Breast epithelium (tissue), 4 donors: ENCODE results near the gene TLL2. TPM values are rescaled to one million over a fixed set of nuclear protein-coding genes. Genes with fewer than 3 reads are reported as not detected.

Experiments used
- DNase-seq, 2 donors: peaks; one replicate each; pipeline ENCODE4 v3.0.0-alpha.2; 2019; ENCODE audit warnings: low spot score in 2 of 2
- H3K27ac ChIP-seq, 2 donors: fragments of 200-600 bp; sonication (generic) in 1 of 2; one replicate each; pipeline ENCODE4 v1.5.1; 2016 to 2019; ENCODE audit warnings: mild to moderate bottlenecking in 1 of 2
- H3K27me3 ChIP-seq, 2 donors: fragments of 200-600 bp; sonication (generic) in 1 of 2; one replicate each; pipeline versions ENCODE4 v1.5.1 to v1.6.0; 2017 to 2019; ENCODE audit warnings: control low read depth in 1 of 2, mild to moderate bottlenecking in 1 of 2
- H3K36me3 ChIP-seq: fragments of 200-600 bp; one replicate; pipeline ENCODE4 v1.5.1; 2019
- H3K4me1 ChIP-seq, 2 donors: fragments of 200-600 bp; sonication (generic); one replicate each; pipeline ENCODE4 v1.5.1; 2016 to 2019; ENCODE audit warnings: control low read depth in 1 of 2
- H3K4me3 ChIP-seq, 3 donors: fragments of 200-600 bp; sonication (generic); 1 replicate in 2 of 3; 2 replicates in 1 of 3; pipeline ENCODE4 v1.5.1; 2016 to 2019; ENCODE audit warnings: mild to moderate bottlenecking in 3 of 3, moderate library complexity in 2 of 3
- H3K9me3 ChIP-seq, 2 donors: fragments of 200-600 bp; sonication (generic) in 1 of 2; one replicate each; pipeline ENCODE4 v1.5.1; 2016 to 2019; ENCODE audit warnings: control low read depth in 1 of 2
- POLR2A ChIP-seq: fragments of 450-650 bp; IDR thresholded peaks from one replicate; pipeline ENCODE4 v1.6.1; 2016; ENCODE audit warnings: antibody characterized with exemption, mild to moderate bottlenecking, moderate library complexity
- POLR2AphosphoS5 ChIP-seq, 3 donors: sonication (generic); formaldehyde crosslinking; IDR thresholded peaks; one replicate each; pipeline ENCODE4 v1.6.1; 2017; ENCODE audit warnings: antibody characterized with exemption in 3 of 3
- intact Hi-C: fragments of 100-400 bp; cut with DNase I; formaldehyde crosslinking; loops from one replicate; pipeline ENCODE4 v1.15.1; 2023; ENCODE audit warnings: low total_unique reads
- total RNA-seq, 3 donors: library from RNA; depleted of rRNA; stranded (reverse); fragments of >200 nt; gene quantifications; one replicate each; pipeline ENCODE4 v1.1.0, GENCODE V29; 2016
- TF ChIP-seq, protein P1 (sequence below), 3 donors: fragments of 450-650 bp; IDR thresholded peaks; one replicate each; pipeline ENCODE4 v1.5.1; 2016 to 2017; ENCODE audit warnings: antibody characterized with exemption in 3 of 3, mild to moderate bottlenecking in 3 of 3, moderate library complexity in 3 of 3

Gene TLL2
- total RNA-seq, 3 donors from 2014 or later, result under 0.01 TPM; not detected in 2

DNA sequence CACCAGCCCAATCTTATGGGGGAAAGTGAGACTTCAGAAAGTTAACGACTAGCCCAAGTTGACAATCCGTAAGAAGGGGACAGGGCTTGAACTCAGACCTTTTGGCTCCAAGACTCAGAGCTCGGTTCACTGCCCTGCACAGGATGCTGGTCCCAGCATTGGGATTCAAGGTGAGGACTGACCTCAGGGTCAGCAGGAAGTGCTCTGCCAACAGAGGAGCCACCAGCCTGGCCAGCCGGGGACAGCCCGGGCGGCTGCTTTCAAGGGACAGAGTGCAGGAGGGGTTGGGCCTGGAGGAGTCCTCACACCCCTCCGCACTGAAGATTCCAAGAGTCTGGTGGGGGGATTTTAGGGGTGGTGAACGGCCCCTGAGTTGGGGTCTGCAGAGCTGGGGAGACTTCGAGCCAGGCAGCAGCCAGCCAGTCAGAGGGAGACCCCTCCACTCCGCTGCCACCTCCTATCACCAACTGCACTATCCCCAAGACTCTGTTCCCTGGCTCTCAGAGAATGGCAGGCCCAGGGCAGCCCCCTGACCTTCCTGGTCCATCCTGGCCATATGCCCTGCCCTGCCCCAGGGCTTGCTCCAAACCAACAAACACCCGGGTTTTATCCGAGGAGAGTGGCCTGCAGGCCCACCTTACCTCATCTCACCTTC is 19.7 kb downstream of the TLL2 start:
- H3K27ac ChIP-seq, result no peak overlapping the region
- no peaks in the 10 kb centered on the region for H3K9me3 ChIP-seq
- H3K4me1 ChIP-seq, result no peaks in the 10 kb centered on the region
- no peak overlapping the region for H3K4me3 ChIP-seq
- no peaks in the 10 kb centered on the region for H3K36me3 ChIP-seq
- TF ChIP-seq POLR2AphosphoS5 (IDR thresholded peaks at IDR 0.05) (no peak), POLR2A (no peak)
- TF ChIP-seq, protein P1, sequence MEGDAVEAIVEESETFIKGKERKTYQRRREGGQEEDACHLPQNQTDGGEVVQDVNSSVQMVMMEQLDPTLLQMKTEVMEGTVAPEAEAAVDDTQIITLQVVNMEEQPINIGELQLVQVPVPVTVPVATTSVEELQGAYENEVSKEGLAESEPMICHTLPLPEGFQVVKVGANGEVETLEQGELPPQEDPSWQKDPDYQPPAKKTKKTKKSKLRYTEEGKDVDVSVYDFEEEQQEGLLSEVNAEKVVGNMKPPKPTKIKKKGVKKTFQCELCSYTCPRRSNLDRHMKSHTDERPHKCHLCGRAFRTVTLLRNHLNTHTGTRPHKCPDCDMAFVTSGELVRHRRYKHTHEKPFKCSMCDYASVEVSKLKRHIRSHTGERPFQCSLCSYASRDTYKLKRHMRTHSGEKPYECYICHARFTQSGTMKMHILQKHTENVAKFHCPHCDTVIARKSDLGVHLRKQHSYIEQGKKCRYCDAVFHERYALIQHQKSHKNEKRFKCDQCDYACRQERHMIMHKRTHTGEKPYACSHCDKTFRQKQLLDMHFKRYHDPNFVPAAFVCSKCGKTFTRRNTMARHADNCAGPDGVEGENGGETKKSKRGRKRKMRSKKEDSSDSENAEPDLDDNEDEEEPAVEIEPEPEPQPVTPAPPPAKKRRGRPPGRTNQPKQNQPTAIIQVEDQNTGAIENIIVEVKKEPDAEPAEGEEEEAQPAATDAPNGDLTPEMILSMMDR (IDR thresholded peaks at IDR 0.05), result no peak
- intact Hi-C loops, result no loop called here
- H3K27me3 ChIP-seq, result no peaks in the 10 kb centered on the region
- DNase-seq, result no peak

DNA sequence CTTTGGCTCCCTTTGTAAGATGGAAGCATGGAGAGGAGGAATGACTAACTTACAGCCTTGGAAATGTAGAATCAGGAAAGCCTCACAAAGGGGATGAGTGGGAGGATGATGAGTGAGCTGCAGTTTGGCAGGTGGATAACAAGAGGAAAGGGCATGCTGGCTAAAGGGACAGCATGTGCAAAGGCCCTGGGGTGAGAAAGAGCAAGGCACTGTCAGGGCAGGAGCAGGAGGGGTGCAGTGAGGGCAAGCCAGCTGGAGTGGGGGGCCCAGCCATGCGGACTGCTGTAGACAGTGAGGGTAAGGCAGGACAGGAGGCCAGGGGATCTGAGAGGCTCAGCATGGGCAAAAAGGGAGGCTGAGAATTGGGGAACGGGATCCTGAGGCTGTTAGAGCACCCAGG is 20.5 kb downstream of the TLL2 start:
- Histone ChIP-seq H3K27ac (no peak overlapping the region), H3K9me3 (no peaks in the 10 kb centered on the region), H3K36me3 (no peaks in the 10 kb centered on the region), H3K4me1 (no peaks in the 10 kb centered on the region), H3K4me3 (no peak overlapping the region), H3K27me3 (no peaks in the 10 kb centered on the region)
- no peak for DNase-seq
- TF ChIP-seq POLR2AphosphoS5 (IDR thresholded peaks at IDR 0.05), result no peak
- TF ChIP-seq POLR2A, result no peak
- TF ChIP-seq, protein P1 (IDR thresholded peaks at IDR 0.05), result no peak
- intact Hi-C loops, result no loop called here

DNA sequence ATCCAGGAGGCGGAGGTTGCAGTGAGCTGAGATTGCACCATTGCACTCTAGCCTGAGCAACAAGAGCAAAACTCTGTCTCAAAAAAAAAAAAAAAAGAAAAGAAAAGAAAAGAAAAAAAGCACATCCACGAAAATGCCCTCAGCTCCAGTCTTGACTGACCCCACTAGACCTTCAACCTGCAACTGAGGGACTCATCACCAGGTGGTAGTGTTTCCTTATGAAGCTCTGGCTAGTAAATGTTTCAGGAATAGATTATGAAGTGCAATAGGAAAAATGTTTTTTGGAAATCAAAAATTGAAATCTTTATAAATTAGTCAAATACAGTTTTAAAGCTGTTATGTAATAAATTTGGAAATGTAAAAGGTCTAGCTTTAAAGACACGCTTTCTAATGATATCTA is 22.4 kb downstream of the TLL2 start:
- no peak for DNase-seq
- TF ChIP-seq POLR2AphosphoS5 (IDR thresholded peaks at IDR 0.05) (no peak), POLR2A (no peak)
- TF ChIP-seq, protein P1 (IDR thresholded peaks at IDR 0.05), result no peak

DNA sequence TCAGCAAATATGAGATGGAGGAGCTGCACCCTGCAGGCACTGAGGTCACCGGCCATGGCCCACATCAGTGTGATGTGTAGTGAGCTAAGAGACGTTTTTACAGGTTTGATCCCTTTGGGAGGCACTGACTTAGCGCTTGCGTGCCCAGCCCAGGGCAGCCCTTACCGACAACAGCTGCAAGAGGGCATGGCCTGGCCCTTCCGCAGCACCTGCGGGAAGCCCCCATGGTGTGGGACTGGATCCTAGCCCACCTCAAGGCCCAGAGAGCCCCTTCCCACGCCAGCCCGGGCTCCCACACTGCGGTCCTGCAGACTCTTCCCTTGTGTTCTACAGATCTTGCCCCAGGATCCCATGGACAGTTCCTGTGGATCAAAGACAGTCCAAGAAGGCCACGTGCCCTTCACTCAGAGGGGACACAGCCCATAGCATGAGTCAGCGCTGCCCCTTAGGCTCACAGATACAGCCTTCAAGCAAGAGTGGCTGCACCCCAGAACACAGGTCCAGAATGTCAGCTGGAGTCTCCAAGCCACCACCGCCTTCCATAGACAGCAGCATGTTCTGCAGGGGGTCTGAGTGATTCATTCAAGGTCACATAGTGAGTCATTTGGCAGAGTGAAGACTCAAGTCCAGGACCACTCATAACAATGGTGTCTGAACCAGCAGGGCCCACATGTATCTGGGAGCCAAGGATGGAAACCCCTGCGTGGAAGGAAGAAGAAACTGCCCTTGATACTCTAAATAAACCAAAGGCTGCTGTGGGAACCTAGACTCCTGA is 25.4 kb downstream of the TLL2 start:
- no peak for TF ChIP-seq POLR2A
- TF ChIP-seq POLR2AphosphoS5 (IDR thresholded peaks at IDR 0.05), result no peak
- TF ChIP-seq, protein P1 (IDR thresholded peaks at IDR 0.05), result no peak
- intact Hi-C loops, result no loop called here
- Histone ChIP-seq H3K27ac (no peak overlapping the region), H3K36me3 (no peaks in the 10 kb centered on the region), H3K9me3 (no peaks in the 10 kb centered on the region), H3K27me3 (no peaks in the 10 kb centered on the region), H3K4me3 (no peak overlapping the region), H3K4me1 (no peaks in the 10 kb centered on the region)
- DNase-seq, result no peak

More for the DNA sequence above, 22.4 kb downstream of the TLL2 start:
- intact Hi-C loops, result loop anchor here (2.0 kb wide), 1 partner anchor 37 kb away; no protein-coding TSS in a partner anchor
- Histone ChIP-seq H3K9me3 (no peaks in the 10 kb centered on the region), H3K27me3 (no peaks in the 10 kb centered on the region), H3K27ac (no peak overlapping the region), H3K36me3 (no peaks in the 10 kb centered on the region), H3K4me3 (no peak overlapping the region), H3K4me1 (no peaks in the 10 kb centered on the region)
